Measurements from ENCODE around the gene POTEI. TPM values are rescaled to one million over a fixed set of nuclear protein-coding genes. Genes with fewer than 3 reads are reported as not detected.
"Not testable (repeated sequence)": the region's sequence is repeated elsewhere in the genome, so short reads cannot be mapped to it uniquely, and the experiment has no call there.

The POTEI gene
- total and polyA plus RNA-seq, 12 donors: not detected

- H3K9me3 ChIP-seq; H3K27ac ChIP-seq; ATAC-seq; DNase-seq; H3K4me1 ChIP-seq; intact Hi-C loops (cut with DNase I); H3K36me3 ChIP-seq; H3K27me3 ChIP-seq; H3K4me3 ChIP-seq: not testable (repeated sequence)
- WGBS, 2 donors: 86 to 88% methylated on average over 13 of the region's 13 CpGs
These were observed 55.0 kb downstream of the POTEI start for GRCh38 chr2:130453955-130454711.

- H3K36me3 ChIP-seq; intact Hi-C loops (cut with DNase I); DNase-seq; ATAC-seq; H3K4me1 ChIP-seq; H3K27me3 ChIP-seq; H3K9me3 ChIP-seq; H3K27ac ChIP-seq; H3K4me3 ChIP-seq: not testable (repeated sequence)
- WGBS, 2 donors: 83 to 86% methylated on average over 3 to 4 of the region's 5 CpGs
These were observed 56.2 kb downstream of the POTEI start for GRCh38 chr2:130452897-130453296.

- H3K9me3 ChIP-seq; intact Hi-C loops (cut with DNase I); H3K36me3 ChIP-seq; DNase-seq; H3K4me3 ChIP-seq; H3K27me3 ChIP-seq; H3K4me1 ChIP-seq; H3K27ac ChIP-seq; ATAC-seq: not testable (repeated sequence)
- 90 to 91% methylated on average over 9 to 10 of the region's 10 CpGs for WGBS, 2 donors
These were observed 57.3 kb downstream of the POTEI start for GRCh38 chr2:130451823-130452222.

- intact Hi-C loops (cut with DNase I); H3K27ac ChIP-seq; H3K4me3 ChIP-seq; H3K27me3 ChIP-seq; H3K36me3 ChIP-seq; H3K9me3 ChIP-seq; DNase-seq; ATAC-seq; H3K4me1 ChIP-seq: not testable (repeated sequence)
- 50 to 79% methylated on average over 3 of the region's 3 CpGs for WGBS, 2 donors
These were observed 57.9 kb downstream of the POTEI start for GRCh38 chr2:130451278-130451677.

GRCh38 chr2:130450366-130450765 lies 58.8 kb downstream of the POTEI start:
- H3K4me3 ChIP-seq; H3K27ac ChIP-seq; ATAC-seq; DNase-seq; H3K9me3 ChIP-seq; H3K36me3 ChIP-seq; intact Hi-C loops (cut with DNase I); H3K4me1 ChIP-seq; H3K27me3 ChIP-seq: not testable (repeated sequence)
- 86 to 97% methylated on average over 5 of the region's 7 CpGs for WGBS, 2 donors

GRCh38 chr2:130427631-130428030 lies 81.5 kb downstream of the POTEI start:
- peak; percentile 63 to 76 for DNase-seq
- peak in 8 of 9 donors; percentile 21 to 69 (median 46) for TF ChIP-seq CTCF (IDR thresholded peaks at IDR 0.05)
- intact Hi-C loops (cut with DNase I); H3K27ac ChIP-seq; H3K9me3 ChIP-seq; H3K36me3 ChIP-seq; H3K4me1 ChIP-seq; H3K27me3 ChIP-seq: not testable (repeated sequence)
- peak overlapping the region; percentile 31 to 58 (median 46) for H3K4me3 ChIP-seq
- 1 to 2% methylated on average over 33 to 34 of the region's 34 CpGs for WGBS, 2 donors
- peak; percentile 88 to 96 (median 94) for ATAC-seq

GRCh38 chr2:130418845-130419244 lies 90.3 kb downstream of the POTEI start:
- ATAC-seq; H3K9me3 ChIP-seq; DNase-seq; H3K4me3 ChIP-seq; H3K4me1 ChIP-seq; intact Hi-C loops (cut with DNase I); H3K36me3 ChIP-seq; H3K27me3 ChIP-seq; H3K27ac ChIP-seq: not testable (repeated sequence)
- 86 to 94% methylated on average over 1 of the region's 1 CpG for WGBS, 2 donors
